ENCODE measurements around the gene IPO13.

IPO13 gene

GRCh38 chr1:43991476-43992231, 44.9 kb downstream of the IPO13 start, which contains the start of gene CCDC24:
TSS of gene CCDC24 (plus strand) at chr1:43991599. CDS start at chr1:43991879, 280 bp downstream.
- DNase-seq: peak; percentile 78

GRCh38 chr1:43992232-43992995, 45.7 kb downstream of the IPO13 start:
- DNase-seq: no peak

- DNase-seq: no peak
Observed at GRCh38 chr1:43993206-43993914, 46.6 kb downstream of the IPO13 start.

- DNase-seq: no peak
Observed at GRCh38 chr1:43994071-43994470, 47.3 kb downstream of the IPO13 start.

GRCh38 chr1:43994794-43995790, 48.3 kb downstream of the IPO13 start:
- no peak for DNase-seq

GRCh38 chr1:43995984-43996732, 49.4 kb downstream of the IPO13 start:
- DNase-seq: no peak

- DNase-seq: no peak
Observed at GRCh38 chr1:43996733-43997115, 50.0 kb downstream of the IPO13 start.

GRCh38 chr1:43997295-43997999, 50.7 kb downstream of the IPO13 start:
- DNase-seq: no peak

GRCh38 chr1:43998000-43998378, 51.2 kb downstream of the IPO13 start:
- no peak for DNase-seq

- no peak for DNase-seq
Observed at GRCh38 chr1:43999455-43999854, 52.7 kb downstream of the IPO13 start.

GRCh38 chr1:44000122-44000665, 53.4 kb downstream of the IPO13 start:
- no peak for DNase-seq

GRCh38 chr1:44002165-44002564, 55.4 kb downstream of the IPO13 start:
- DNase-seq: no peak

- DNase-seq: no peak
Observed at GRCh38 chr1:44002606-44003157, 55.9 kb downstream of the IPO13 start.

- no peak for DNase-seq
Observed at GRCh38 chr1:44008259-44008658, 61.5 kb downstream of the IPO13 start.

GRCh38 chr1:44010935-44011471, 64.3 kb downstream of the IPO13 start:
- DNase-seq: no peak

GRCh38 chr1:44012404-44012803, 65.7 kb downstream of the IPO13 start:
- no peak for DNase-seq

- DNase-seq: no peak
Observed at GRCh38 chr1:44012941-44013609, 66.3 kb downstream of the IPO13 start.

- DNase-seq: no peak
Observed at GRCh38 chr1:44013949-44014348, 67.2 kb downstream of the IPO13 start.

- DNase-seq: no peak
Observed at GRCh38 chr1:44014365-44015104, 67.8 kb downstream of the IPO13 start.

Measured in activated CD8-positive, alpha-beta memory T cell treated with anti-CD3 and anti-CD28 coated beads, Interleukin-2, amount 50 U/mL, for 4 hours (primary cell).